GM18867 (cell line): ENCODE data around the gene IL1RAPL1.
"Not testable (repeated sequence)": the region's sequence is repeated elsewhere in the genome, so short reads cannot be mapped to it uniquely, and the experiment has no call there.

Experiments
- ATAC-seq: cut with Tn5 transposase; IDR thresholded peaks from one replicate; pipeline ENCODE4 v1.9.1; 2021; ENCODE audit warnings: mild to moderate bottlenecking, moderate library complexity; ENCODE audit not compliant: unreplicated experiment

The IL1RAPL1 gene

DNA sequence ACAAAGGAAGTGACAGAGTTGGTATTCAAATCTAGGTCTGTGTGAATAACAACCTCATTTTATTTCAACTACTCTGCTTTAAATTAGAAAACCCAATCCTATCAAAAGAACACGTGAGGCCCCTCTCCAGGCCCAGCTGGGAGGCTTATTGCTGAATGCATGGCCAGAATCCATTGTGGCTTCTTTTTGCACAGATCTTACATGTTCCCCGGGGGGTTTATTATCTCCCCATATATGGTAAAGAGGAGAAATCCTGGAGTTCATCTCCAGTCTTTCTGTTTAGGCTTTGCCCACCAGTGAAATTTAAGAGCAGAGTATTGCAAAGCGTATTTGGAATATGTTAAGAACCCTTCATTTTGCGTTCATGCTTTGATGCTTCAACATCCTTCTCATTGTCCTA is 655.6 kb downstream of the IL1RAPL1 start:
- no peak for ATAC-seq

DNA sequence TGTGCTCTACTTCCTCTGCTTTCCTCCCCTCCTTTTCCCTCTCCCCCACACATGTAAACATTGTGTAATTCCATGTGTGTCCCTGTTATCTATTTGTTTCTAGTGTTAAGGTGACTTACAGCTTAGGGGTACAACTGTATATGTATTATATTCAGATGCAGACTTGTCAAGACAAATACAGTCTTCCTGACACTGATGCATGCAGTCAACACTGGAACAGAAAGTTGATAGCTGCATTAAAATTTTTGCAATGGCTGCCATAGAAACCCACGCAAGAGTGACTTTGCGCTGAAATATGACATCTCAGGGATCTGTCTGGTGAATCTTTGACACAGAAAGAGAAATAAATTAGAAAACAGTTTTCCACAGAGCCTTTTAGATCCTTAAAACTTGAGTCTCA is 656.7 kb downstream of the IL1RAPL1 start:
- ATAC-seq, result no peak

DNA sequence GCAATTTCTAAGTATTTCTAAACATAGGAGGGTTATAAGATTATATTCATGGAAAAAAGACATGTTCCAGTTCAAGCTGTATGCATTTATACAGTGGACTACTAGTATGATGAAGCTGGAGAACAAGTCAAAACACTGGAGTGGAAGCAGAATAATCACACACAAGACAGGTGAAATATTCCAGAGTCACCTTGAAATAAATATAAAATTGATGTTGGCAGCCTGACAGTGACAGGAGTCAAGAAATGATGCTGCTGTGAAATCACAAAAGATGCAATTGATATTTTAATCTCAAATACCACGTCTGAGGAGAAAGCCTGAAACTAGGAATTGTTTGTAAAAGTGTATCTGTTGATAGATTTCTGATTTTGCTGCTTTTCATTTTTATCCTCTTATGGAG is 667.3 kb downstream of the IL1RAPL1 start:
- ATAC-seq, result no peak

DNA sequence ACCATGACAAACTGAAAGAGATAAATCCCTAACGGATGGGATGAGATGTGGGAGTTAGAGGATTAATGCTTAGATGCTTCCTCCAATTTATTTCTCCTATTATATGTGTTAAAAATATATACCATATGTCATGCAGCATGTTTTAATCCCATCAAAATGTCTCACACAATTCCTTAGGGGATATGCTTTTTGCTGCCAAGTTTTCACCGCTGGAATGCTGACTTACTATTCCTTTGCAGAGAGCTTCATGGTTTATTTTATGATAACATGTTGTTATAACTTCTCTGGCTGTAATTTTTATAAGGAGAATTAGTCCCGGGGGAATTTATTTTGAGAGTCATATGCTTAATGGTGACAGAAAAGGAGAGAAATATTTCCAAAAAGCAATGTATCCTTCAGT is 670.3 kb downstream of the IL1RAPL1 start:
- ATAC-seq, result no peak

DNA sequence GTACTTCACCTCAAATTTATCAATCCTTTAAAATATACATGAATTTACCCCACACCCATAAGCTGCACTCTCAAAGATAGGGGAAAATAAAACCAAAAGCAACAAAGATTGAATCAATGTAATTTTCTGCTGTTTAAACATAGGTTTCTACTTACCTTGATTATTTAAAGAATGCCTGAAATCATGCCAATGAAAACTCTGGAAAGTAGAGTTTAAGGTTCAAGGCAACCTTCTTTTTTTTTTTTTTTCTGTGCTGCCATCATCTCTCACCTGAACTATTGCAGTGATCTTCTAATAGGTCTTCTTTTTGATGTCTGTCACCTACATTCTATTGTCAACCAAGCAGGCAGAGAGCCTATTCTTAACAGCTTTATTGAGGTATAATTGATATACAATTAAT is 682.1 kb downstream of the IL1RAPL1 start:
- ATAC-seq, result no peak

DNA sequence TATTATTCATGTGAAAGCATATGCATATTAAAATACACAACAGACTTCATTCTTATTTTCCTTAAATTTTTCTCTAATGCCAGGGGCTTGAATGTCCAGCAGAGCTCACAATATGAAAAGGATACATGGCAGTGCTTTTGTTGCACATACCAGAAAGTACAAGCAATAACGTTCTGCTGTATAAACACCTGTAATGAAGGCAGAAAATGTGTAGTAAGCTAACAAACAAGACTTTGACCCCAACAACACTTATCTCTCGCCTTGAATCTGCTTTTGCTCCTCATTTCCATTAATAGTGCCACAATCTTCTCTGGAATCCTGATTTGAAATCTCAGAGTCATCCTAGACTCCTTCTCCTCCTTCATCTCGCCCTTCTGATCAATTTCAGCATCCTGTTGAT is 687.3 kb downstream of the IL1RAPL1 start:
- ATAC-seq, result no peak

DNA sequence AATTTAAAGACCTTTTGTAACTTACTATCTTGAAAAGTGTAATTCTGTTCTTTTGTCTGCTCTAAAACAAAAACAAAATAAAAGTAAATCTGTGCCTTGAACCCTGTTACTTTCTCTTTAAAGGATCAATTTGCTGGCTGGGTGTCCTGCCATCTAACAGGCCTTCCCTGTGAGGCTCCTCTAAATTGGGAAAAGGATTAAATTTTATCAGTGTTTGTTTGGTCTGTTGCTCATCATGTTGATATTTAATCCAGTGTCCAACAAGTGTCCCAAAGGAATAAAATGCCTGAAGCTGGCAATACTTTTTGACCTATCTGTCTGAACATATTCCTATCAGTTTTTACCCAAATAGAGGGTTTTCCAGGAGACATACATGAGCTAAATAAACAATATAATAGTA is 688.7 kb downstream of the IL1RAPL1 start:
- ATAC-seq, result no peak

DNA sequence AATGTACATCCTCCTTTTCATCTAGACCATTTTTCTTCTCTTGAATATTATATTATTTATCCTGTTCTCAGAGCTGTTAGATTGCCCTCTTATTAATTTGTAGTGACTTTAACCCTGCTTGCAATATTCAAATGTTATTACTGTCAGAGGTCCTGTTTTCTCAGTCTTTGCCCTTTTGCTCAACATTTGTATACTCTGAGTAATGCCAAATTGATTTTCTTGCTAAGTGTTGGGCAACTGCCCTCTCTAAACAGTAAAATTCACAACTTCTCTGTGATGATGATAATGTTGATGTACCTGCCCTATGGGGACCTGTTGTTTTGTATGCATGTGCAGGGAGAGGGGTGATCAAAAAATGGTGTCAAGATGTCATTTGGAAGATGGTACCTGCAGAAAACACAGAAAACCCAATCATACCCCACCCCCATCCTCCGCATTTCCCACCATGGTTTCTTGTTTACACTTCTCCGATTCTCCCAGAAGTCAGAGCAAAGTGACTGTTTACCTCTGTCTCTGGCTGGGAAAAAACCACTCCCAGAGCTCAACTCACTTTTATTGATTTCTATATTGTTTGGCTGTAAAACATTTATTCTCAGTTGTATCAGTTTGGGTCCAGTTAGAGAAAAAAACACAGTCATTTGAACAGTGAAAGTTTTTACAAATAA is 694.0 kb downstream of the IL1RAPL1 start:
- no peak for ATAC-seq

DNA sequence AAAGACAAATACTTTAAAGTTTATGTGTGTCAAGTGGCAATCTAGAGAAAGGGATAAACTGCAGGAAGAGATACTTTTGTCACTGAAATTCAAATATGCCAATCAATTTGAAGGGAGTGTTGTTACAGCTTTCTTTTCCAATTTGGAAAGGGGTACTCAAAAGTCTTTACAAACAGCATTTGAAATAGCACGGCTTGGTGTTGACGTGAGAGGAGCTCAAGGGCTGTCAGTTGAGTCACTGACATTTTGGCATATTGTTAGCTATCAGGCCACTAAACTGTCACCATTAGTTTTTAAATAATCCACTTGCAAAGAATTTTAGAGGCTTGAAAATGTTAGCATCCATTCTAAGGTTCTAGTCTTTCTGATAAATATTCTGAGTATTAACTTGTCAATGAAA is 698.4 kb downstream of the IL1RAPL1 start:
- no peak for ATAC-seq

DNA sequence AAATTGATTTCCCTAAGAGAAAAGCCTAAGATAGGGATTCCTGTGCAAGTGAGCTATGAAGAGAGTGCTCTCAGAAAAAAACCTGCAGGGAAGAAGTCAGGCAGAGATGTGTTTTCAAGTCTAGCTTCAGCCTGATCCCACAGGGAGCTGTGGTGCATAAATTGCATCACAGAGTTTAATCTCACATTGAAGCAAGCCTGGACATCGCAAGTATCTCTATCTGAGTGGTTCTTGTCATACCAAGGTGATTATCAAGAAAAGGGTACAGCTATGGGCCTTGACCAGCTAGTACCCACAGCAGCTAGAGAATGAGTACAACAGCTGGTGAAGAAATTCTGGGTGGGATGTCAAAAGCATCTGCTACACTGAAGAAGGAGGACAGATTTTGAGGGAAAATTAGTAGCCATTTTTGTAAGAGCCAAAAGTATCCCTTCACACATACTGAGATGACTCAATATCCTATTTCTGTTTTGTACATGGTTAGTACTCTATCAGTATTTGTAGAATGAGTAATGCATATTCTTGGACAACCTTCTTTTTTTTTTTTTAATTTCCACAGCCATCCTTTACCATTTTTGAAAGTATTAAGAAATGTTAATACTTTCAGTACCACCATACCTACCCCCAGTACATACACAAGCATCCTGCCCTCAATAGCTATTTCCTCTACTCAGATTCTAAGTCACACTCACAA is 708.9 kb downstream of the IL1RAPL1 start:
- no peak for ATAC-seq

DNA sequence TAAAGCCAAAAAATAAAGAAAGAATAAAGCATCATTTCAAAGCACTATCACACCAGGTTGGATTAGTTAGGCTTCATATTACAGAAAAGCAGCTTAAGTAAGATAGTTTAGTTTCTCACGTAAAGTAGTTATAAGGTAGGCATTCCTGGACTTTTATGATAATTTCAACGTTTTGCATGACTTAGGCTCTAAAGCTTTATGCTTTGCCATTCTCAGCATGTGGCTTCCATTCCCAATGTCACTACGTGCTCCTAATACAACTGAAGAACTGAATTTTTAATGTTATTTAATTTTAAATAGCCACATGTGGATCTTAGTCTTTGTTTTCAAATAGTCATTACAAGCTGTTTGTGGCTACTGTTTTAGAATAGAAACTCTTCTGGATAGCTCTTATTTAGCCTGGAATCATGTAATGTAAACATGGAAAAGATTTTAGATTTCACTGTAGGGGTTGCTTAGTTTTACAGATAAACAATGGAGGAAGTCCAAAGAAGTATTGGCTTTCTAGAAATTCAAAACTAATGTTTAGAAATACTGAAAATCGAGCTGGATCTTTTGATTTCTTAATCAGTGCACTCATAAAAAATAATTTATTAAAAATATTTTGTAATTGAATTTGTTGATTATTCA is 710.0 kb downstream of the IL1RAPL1 start:
- ATAC-seq, result no peak

DNA sequence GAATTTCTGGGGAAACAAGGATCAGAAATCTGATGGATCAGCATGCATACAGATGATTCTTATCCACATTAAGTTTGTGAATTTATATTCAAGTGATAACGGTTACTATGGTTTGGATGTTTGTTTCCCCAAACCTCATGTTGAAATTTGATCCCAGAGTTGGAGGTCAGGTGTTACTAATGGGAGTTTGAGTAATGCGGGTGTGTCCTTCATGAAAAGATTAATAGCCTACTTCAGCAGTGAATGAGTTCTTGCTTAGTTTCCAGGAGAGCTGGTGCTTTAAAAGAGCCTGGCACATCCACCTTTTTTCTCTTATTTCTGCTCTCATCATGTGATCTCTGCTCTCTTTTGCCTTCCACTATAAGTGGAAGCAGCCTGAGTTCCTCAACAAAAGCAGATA is 712.4 kb downstream of the IL1RAPL1 start:
- no peak for ATAC-seq

DNA sequence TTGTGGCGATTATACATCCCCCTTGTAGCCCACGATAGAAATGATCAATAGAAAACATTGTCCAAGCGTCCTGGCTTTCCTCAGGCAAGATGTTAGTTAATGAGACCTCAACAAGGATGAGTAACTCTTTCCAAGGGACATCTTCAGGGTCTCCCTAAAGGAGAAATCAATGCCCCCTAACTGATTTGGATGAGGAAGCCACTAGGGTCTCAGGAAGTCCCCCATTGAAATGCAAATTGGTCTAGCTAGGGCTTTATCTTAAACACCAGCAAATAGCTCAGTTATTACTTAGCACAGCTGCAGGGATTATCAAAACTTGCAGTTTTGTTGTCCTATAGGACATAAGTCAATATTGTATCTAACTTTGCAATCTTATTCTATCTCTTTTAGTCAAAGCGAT is 721.5 kb downstream of the IL1RAPL1 start:
- no peak for ATAC-seq

DNA sequence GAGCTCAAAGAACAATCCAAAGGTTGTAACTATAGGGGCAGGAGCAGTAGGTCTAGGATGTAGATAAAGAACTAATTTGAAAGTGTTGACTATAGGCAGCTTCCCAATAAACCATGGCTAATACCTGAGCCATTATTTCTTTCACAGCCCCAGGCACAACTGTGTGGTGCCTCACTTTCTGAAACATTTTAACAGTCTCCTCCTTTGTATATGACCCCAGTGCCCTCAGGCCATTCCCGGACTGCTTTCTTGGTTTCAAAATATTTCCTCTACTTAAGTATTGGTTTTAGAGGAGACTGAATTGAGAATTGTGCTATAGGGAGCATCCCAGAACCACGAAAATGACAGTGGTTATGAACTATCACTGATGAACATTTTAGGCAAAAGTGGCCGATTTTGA is 728.7 kb downstream of the IL1RAPL1 start:
- ATAC-seq, result no peak

DNA sequence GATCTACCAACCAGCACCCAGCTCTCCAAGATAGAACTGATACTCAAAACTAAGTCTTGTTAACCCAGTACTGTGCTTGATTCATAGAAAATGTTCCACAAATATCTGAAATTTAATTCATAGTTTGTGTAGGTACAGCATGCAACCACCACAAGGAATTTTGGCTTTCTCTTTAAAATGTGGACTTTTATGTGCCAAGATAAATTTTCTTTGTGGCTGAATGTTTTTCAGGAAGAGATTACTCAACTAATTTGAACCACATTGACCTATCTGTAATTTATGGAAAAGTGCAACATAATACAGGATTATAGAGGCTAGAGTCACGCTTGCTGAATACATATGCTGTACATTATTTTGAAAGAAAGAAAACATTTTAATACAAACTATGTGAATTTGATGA is 730.8 kb downstream of the IL1RAPL1 start:
- no peak for ATAC-seq

DNA sequence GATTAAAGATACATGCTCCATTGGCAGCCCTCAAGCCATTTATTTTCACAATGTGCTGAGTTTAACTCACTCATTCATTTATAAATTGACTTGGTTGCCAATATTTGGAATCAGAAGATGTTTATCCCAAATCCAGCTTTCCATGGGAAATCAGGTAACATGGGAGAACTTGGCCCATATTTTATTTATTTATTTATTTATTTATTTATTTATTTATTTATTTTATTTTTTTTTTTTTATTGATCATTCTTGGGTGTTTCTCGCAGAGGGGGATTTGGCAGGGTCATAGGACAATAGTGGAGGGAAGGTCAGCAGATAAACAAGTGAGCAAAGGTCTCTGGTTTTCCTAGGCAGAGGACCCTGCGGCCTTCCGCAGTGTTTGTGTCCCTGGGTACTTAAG is 745.2 kb downstream of the IL1RAPL1 start:
- not testable (repeated sequence) for ATAC-seq

DNA sequence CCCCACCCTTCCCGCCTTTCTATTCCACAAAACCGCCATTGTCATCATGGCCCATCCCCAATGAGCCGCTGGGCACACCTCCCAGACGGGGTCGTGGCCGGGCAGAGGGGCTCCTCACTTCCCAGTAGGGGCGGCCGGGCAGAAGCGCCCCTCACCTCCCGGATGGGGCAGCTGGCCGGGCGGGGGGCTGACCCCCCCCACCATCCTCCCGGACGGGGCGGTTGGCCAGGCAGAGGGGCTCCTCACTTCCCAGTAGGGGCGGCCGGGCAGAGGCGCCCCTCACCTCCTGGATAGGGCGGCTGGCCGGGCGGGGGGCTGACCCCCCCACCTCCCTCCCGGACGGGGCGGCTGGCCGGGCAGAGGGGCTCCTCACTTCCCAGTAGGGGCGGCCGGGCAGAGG is 745.8 kb downstream of the IL1RAPL1 start:
- ATAC-seq, result not testable (repeated sequence)

DNA sequence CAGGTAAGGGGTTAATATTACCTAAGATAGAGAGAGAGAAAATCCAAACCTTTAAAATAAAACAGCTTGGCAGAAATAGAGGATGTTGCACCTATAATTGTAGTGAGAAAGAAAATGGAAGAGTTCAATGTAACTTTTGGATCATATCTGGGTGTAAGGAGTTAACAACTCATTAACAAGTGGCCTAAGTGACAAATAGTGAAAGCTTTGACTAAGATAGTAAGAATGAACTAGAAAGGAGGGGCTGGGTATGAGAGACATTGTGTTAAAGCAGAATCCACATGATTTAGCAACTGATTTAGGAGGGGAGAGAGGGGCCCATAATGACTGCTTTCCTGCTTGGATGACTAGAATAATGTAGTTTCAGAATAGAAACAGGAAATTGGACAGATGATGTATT is 761.0 kb downstream of the IL1RAPL1 start:
- peak; percentile 93 for ATAC-seq

DNA sequence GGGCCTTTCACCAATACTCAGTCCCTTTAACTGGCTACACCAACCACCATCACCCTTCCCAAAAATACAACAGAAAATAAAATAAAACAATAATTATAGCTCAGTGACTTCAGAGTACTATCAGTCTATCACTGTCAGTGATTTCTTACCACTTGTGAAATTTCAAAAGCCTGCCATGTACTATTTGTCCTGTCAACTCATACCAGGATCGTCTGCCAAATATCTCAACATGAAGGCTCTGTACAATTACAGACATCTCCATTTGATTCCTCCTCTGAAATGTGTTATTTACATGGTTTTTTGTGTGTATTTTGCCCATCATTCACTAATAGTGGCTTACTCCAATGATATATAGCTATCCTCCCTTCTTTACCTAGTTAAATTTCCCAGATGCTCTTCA is 772.0 kb downstream of the IL1RAPL1 start:
- no peak for ATAC-seq

DNA sequence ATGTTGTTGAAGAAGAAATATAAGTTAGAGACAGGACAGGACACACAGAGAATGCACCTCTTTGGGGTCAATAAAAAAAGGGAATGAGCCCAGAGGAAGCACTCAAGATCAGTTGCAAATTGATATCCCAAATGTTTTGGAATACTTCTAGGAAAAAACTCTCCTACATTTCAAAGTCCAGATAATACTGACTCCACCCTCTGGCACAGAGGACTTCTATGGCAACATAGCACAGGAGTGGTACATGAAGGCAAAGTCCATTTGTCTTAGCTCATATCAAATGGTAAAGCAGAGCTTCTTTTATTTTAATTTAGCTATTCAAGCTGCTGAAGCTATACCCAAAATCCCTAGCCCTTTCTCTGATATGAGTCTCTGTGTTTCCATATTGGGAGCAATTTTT is 787.5 kb downstream of the IL1RAPL1 start:
- not testable (repeated sequence) for ATAC-seq

DNA sequence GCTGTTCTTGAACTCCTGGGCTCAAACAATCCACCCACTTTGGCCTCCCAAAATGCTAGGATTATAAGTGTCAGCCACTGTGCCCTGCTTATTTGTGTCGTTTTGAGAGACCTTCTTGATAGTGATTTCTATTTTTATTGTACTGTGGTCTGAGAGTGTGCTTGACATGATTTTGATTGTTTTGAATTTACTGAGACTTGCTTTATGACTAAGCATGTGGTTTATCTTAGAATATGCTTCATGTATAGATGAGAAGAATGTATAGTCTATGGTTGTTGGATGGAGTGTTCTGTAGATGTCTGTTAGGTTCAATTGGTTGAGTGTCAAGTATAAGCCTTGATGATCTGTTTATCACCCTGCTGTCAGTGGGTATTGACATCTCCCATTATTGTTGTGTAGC is 789.3 kb downstream of the IL1RAPL1 start:
- no peak for ATAC-seq

DNA sequence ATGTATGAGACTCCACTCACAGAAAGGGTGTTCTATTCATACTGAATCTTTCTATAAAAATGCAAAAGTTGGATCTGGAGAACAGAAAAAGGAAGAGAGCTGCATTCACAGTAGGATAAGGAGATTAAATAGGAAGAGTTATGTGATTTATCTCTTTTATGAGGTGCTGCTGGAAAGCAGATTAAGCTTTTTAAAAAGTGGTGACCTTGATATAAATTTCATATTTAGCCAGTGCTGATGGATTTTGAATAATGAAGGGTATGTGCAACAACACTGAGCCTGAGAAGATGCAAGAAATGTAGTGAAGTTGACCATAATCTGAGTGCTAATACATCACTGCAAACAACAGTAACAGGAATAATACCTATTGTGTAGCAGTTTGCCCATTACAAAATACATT is 795.6 kb downstream of the IL1RAPL1 start:
- no peak for ATAC-seq
